ENCODE data around the gene POTEH.
"Not testable (repeated sequence)": the region's sequence is repeated elsewhere in the genome, so short reads cannot be mapped to it uniquely, and the experiment has no call there.

POTEH gene

GRCh38 chr22:15669430-15669829 is 20.4 kb upstream of the POTEH start:
- H3K14ac ChIP-seq (ENCODE audit: low read length); H3K9me3 ChIP-seq (ENCODE audit: insufficient read depth, low read depth, low read length); H2BK5ac ChIP-seq (ENCODE audit: low read depth, low read length, poor library complexity); H3K4ac ChIP-seq (ENCODE audit: low read depth, low read length); H4K8ac ChIP-seq (ENCODE audit: low read depth, low read length); H2AK5ac ChIP-seq (ENCODE audit: low read length); H3K9ac ChIP-seq (ENCODE audit: low read length); H3K4me1 ChIP-seq (ENCODE audit: control insufficient read depth in 1 of 2, insufficient read depth in 2 of 2, low read length in 2 of 2); H4K91ac ChIP-seq (ENCODE audit: low read depth, low read length); H3K27me3 ChIP-seq (ENCODE audit: insufficient read depth, low read length); H3K23ac ChIP-seq (ENCODE audit: low read length); H2BK120ac ChIP-seq (ENCODE audit: insufficient read depth, low read length, poor library complexity); H3K36me3 ChIP-seq (ENCODE audit: control insufficient read depth in 1 of 2, insufficient read depth in 2 of 2, low read length in 2 of 2); H3K4me2 ChIP-seq (ENCODE audit: low read length); H3K4me3 ChIP-seq (ENCODE audit: low read depth, low read length); H2BK12ac ChIP-seq (ENCODE audit: low read length); H3K79me1 ChIP-seq (ENCODE audit: low read length); H3K18ac ChIP-seq (ENCODE audit: low read length); H3K79me2 ChIP-seq (ENCODE audit: control insufficient read depth, insufficient read depth, low read length, poor library complexity); H3K27ac ChIP-seq (ENCODE audit: low read depth, low read length); H4K12ac ChIP-seq (ENCODE audit: low read depth, low read length); H2AFZ ChIP-seq (ENCODE audit: insufficient read depth, low read length, poor library complexity); DNase-seq: not testable (repeated sequence)
- no CpG with 5 or more reads among the region's 12 CpGs for WGBS (ENCODE audit: extremely low coverage, insufficient coverage, insufficient read length)

GRCh38 chr22:15679702-15680101 is 10.1 kb upstream of the POTEH start:
- no CpG with 5 or more reads among the region's 8 CpGs for WGBS (ENCODE audit: extremely low coverage, insufficient coverage, insufficient read length)

GRCh38 chr22:15684115-15684514 is 5.7 kb upstream of the POTEH start:
- H3K4ac ChIP-seq (ENCODE audit: low read depth, low read length); H3K79me2 ChIP-seq (ENCODE audit: control insufficient read depth, insufficient read depth, low read length, poor library complexity); H4K8ac ChIP-seq (ENCODE audit: low read depth, low read length); H3K27me3 ChIP-seq (ENCODE audit: insufficient read depth, low read length); H3K23ac ChIP-seq (ENCODE audit: low read length); H3K36me3 ChIP-seq (ENCODE audit: control insufficient read depth in 1 of 2, insufficient read depth in 2 of 2, low read length in 2 of 2); H2AFZ ChIP-seq (ENCODE audit: insufficient read depth, low read length, poor library complexity); H2BK12ac ChIP-seq (ENCODE audit: low read length); H3K27ac ChIP-seq (ENCODE audit: low read depth, low read length); H4K12ac ChIP-seq (ENCODE audit: low read depth, low read length); H3K9me3 ChIP-seq (ENCODE audit: insufficient read depth, low read depth, low read length); H2BK5ac ChIP-seq (ENCODE audit: low read depth, low read length, poor library complexity); H3K9ac ChIP-seq (ENCODE audit: low read length); H4K91ac ChIP-seq (ENCODE audit: low read depth, low read length); H3K4me2 ChIP-seq (ENCODE audit: low read length); H3K4me3 ChIP-seq (ENCODE audit: low read depth, low read length); H3K79me1 ChIP-seq (ENCODE audit: low read length); DNase-seq; H2BK120ac ChIP-seq (ENCODE audit: insufficient read depth, low read length, poor library complexity); H3K18ac ChIP-seq (ENCODE audit: low read length); H3K4me1 ChIP-seq (ENCODE audit: control insufficient read depth in 1 of 2, insufficient read depth in 2 of 2, low read length in 2 of 2); H2AK5ac ChIP-seq (ENCODE audit: low read length); H3K14ac ChIP-seq (ENCODE audit: low read length): not testable (repeated sequence)
- WGBS (ENCODE audit: extremely low coverage, insufficient coverage, insufficient read length) = no CpG with 5 or more reads among the region's 3 CpGs

More at GRCh38 chr22:15679702-15680101, 10.1 kb upstream of the POTEH start:
- not testable (repeated sequence) for H3K36me3 ChIP-seq (ENCODE audit: control insufficient read depth in 1 of 2, insufficient read depth in 2 of 2, low read length in 2 of 2); H3K4me1 ChIP-seq (ENCODE audit: control insufficient read depth in 1 of 2, insufficient read depth in 2 of 2, low read length in 2 of 2); H3K4me3 ChIP-seq (ENCODE audit: low read depth, low read length); H4K8ac ChIP-seq (ENCODE audit: low read depth, low read length); H3K27ac ChIP-seq (ENCODE audit: low read depth, low read length); H3K4me2 ChIP-seq (ENCODE audit: low read length); H2BK5ac ChIP-seq (ENCODE audit: low read depth, low read length, poor library complexity); H3K18ac ChIP-seq (ENCODE audit: low read length); H3K23ac ChIP-seq (ENCODE audit: low read length); H3K27me3 ChIP-seq (ENCODE audit: insufficient read depth, low read length); H3K4ac ChIP-seq (ENCODE audit: low read depth, low read length); H4K91ac ChIP-seq (ENCODE audit: low read depth, low read length); H3K14ac ChIP-seq (ENCODE audit: low read length); H3K79me1 ChIP-seq (ENCODE audit: low read length); H2BK12ac ChIP-seq (ENCODE audit: low read length); H3K79me2 ChIP-seq (ENCODE audit: control insufficient read depth, insufficient read depth, low read length, poor library complexity); H3K9ac ChIP-seq (ENCODE audit: low read length); H2AFZ ChIP-seq (ENCODE audit: insufficient read depth, low read length, poor library complexity); H4K12ac ChIP-seq (ENCODE audit: low read depth, low read length); H2AK5ac ChIP-seq (ENCODE audit: low read length); H2BK120ac ChIP-seq (ENCODE audit: insufficient read depth, low read length, poor library complexity); H3K9me3 ChIP-seq (ENCODE audit: insufficient read depth, low read depth, low read length)
- DNase-seq = peak in 1 of 2 donors; percentile 1

GRCh38 chr22:15684695-15685094 is 5.1 kb upstream of the POTEH start:
- H4K91ac ChIP-seq (ENCODE audit: low read depth, low read length); DNase-seq; H2BK12ac ChIP-seq (ENCODE audit: low read length); H3K27me3 ChIP-seq (ENCODE audit: insufficient read depth, low read length); H3K4me2 ChIP-seq (ENCODE audit: low read length); H2AFZ ChIP-seq (ENCODE audit: insufficient read depth, low read length, poor library complexity); H3K4ac ChIP-seq (ENCODE audit: low read depth, low read length); H3K9me3 ChIP-seq (ENCODE audit: insufficient read depth, low read depth, low read length); H4K12ac ChIP-seq (ENCODE audit: low read depth, low read length); H3K23ac ChIP-seq (ENCODE audit: low read length); H2BK5ac ChIP-seq (ENCODE audit: low read depth, low read length, poor library complexity); H3K79me2 ChIP-seq (ENCODE audit: control insufficient read depth, insufficient read depth, low read length, poor library complexity); H2BK120ac ChIP-seq (ENCODE audit: insufficient read depth, low read length, poor library complexity); H3K27ac ChIP-seq (ENCODE audit: low read depth, low read length); H3K9ac ChIP-seq (ENCODE audit: low read length); H3K4me3 ChIP-seq (ENCODE audit: low read depth, low read length); H3K4me1 ChIP-seq (ENCODE audit: control insufficient read depth in 1 of 2, insufficient read depth in 2 of 2, low read length in 2 of 2); H3K18ac ChIP-seq (ENCODE audit: low read length); H3K14ac ChIP-seq (ENCODE audit: low read length); H3K36me3 ChIP-seq (ENCODE audit: control insufficient read depth in 1 of 2, insufficient read depth in 2 of 2, low read length in 2 of 2); H2AK5ac ChIP-seq (ENCODE audit: low read length); H4K8ac ChIP-seq (ENCODE audit: low read depth, low read length); H3K79me1 ChIP-seq (ENCODE audit: low read length): not testable (repeated sequence)
- no CpG with 5 or more reads among the region's 6 CpGs for WGBS (ENCODE audit: extremely low coverage, insufficient coverage, insufficient read length)

Data from trophoblast cell (in vitro differentiated cells and primary cell).